ENCODE data around the gene VPS37B. TPM values are rescaled to one million over a fixed set of nuclear protein-coding genes. Genes with fewer than 3 reads are reported as not detected.

The VPS37B gene
- total RNA-seq, 6 experiments from 2014 or later: 26.4 to 33.1 (median 28.1) TPM

DNA sequence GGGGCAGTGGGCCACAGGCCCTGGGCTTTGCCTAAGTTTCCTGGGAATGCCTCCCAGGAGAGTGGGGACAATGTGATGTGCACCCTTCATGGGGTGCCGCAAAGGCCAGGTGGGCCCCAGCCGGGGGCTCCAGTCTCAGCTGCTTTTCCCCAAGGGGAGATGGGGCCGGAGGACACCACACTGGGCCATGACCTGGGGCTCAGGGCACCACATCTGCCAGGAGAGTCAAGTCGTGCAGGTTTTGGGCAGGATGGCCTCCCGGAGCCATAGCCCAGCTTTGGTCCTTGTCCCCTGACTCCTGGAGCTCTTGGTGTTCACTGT lies 48.4 kb downstream of the VPS37B start:
- Mint-ChIP-seq H3K36me3 (ENCODE audit: low read depth) (no peaks in the 10 kb centered on the region), H3K27me3 (ENCODE audit: insufficient read depth) (peaks cover 2% of the 10 kb centered on the region), H3K4me1 (ENCODE audit: low read depth) (peaks cover 11% of the 10 kb centered on the region), H3K9me3 (no peaks in the 10 kb centered on the region), H3K27ac (no peak overlapping the region), H3K4me3 (no peak overlapping the region)
- TF ChIP-seq, protein P1, sequence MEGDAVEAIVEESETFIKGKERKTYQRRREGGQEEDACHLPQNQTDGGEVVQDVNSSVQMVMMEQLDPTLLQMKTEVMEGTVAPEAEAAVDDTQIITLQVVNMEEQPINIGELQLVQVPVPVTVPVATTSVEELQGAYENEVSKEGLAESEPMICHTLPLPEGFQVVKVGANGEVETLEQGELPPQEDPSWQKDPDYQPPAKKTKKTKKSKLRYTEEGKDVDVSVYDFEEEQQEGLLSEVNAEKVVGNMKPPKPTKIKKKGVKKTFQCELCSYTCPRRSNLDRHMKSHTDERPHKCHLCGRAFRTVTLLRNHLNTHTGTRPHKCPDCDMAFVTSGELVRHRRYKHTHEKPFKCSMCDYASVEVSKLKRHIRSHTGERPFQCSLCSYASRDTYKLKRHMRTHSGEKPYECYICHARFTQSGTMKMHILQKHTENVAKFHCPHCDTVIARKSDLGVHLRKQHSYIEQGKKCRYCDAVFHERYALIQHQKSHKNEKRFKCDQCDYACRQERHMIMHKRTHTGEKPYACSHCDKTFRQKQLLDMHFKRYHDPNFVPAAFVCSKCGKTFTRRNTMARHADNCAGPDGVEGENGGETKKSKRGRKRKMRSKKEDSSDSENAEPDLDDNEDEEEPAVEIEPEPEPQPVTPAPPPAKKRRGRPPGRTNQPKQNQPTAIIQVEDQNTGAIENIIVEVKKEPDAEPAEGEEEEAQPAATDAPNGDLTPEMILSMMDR (IDR thresholded peaks at IDR 0.05): no peak
- DNase-seq: no peak

DNA sequence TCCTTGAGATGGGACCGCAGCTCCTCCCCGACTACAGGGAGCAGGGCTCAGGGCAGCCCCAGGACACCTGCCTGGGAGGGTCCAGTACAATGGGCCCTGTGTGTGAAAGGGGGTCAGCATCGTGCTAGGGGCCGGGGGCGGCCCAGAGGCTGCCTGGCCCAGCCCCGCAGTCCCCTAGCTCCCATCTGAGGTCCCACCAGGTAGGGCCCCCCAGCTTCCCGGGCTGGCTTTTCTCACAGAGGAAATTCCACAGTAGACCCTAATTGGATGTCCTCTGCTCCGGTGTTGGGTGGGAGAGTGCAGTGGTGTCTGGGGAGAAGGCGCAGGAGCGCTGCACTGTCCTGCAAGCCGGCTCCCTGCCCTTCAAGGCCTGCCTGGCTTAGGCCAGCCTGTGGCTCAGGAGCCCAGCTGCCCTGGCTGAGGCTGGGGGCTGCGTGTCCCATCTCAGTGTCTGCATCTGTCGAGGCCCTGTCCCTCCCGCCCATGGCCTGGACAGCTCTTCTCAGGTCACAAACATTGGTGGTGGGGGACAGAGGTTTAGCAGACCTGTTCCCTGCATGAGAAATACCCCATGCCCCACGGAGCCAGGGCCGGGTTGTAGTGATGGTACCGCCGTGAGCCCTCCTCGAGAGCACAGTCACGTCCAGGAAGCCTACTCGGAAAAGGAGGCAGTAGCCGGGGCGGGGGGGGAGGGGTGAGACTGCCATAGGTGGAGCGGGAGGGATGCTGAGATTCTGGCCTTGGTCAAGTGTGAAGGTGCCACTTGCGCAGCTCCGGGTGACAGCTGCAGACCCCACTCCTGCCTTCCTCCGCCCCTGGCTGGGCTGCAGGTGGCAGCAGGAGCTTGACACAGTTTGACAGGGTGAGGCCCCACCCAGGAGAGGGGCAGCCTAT lies 49.1 kb downstream of the VPS37B start:
- H3K27ac Mint-ChIP-seq: no peak overlapping the region

DNA sequence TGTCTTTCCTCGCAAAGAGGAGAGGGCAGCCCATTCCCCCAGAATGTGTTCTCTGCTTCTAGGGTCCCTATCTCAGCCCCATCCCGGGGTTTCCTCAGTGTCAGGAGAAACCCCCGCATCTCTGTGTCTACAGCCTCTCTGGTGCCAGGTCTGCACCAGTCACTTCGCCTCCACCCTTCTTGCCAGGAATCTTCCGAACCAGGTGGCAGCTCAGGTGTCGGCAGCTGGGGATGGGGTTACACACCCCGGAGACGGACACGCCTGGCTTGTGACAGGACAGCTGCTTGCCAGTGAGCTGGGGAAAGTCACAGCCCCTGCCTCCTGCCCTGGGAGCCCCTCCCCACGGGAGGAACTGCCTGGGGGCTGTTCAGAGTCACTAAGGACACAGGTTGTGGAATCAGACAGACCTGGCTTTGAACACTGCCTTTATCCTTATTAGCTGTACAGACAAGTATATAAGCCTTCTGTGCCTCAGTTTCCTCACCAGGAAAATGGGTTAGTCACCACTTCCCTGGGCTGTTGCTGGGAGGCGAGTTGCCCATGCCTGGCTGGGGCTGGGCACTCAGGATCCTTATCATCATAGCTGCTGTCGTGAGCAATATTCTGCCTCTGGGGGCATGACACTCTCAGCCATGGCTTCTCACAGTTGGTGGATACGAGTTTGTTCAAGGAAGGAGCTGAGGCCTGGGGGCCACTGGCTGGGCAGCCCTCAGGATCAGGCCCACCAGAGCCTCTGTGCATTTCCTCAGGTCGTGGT lies 49.9 kb downstream of the VPS37B start:
- Mint-ChIP-seq H3K27ac (no peak overlapping the region), H3K27me3 (ENCODE audit: insufficient read depth) (peaks cover 2% of the 10 kb centered on the region), H3K9me3 (no peaks in the 10 kb centered on the region), H3K4me1 (ENCODE audit: low read depth) (peaks cover 15% of the 10 kb centered on the region), H3K36me3 (ENCODE audit: low read depth) (no peaks in the 10 kb centered on the region), H3K4me3 (no peak overlapping the region)
- TF ChIP-seq, protein P1 (IDR thresholded peaks at IDR 0.05): no peak
- no peak for DNase-seq

More for the DNA sequence above, 49.1 kb downstream of the VPS37B start:
- no peak for DNase-seq
- Mint-ChIP-seq H3K4me1 (ENCODE audit: low read depth) (peaks cover 11% of the 10 kb centered on the region), H3K36me3 (ENCODE audit: low read depth) (no peaks in the 10 kb centered on the region), H3K9me3 (no peaks in the 10 kb centered on the region), H3K27me3 (ENCODE audit: insufficient read depth) (peaks cover 2% of the 10 kb centered on the region), H3K4me3 (no peak overlapping the region)
- TF ChIP-seq, protein P1 (IDR thresholded peaks at IDR 0.05): no peak

DNA sequence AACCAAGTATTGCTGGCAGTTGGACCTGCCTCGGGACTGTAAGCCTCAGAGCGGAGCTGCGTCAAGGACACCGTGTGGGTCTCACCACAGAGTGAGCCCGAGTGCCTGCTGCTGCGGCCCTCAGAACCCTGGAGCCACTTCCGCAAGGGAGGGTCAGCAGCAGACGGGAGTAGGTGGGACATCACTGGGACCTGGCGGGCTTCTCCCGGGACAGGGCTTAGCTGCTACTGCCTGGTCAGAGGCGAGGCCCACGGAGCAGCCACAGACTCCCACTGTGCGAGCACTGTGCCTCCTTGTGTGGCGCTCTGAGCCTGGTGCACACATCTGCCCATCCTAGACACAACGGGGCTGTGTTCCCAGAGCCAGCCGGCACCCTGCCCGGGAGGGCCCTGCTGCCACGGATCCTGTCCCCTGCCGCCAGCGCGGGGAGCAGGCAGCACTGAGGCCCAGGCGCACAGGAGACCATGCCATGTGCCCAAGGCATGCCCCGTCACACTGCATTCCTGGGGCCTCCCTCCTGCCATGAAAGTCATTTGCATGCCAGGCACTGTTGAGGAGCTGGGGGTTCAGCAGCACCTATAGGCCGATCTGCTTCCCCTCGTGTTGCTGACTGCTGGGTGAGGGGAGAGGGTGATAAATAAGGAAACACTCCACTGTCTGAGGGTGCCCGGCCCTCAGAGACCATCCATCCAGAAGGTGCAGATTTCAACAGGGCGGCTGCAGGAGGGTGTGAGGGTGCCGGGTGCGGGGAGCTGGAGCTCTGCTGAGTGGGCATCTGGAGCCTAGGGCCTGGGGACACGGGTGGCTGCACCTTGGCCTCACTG lies 50.7 kb downstream of the VPS37B start:
- TF ChIP-seq, protein P1 (IDR thresholded peaks at IDR 0.05): no peak
- no peak for DNase-seq
- Mint-ChIP-seq H3K27ac (no peak overlapping the region), H3K9me3 (no peaks in the 10 kb centered on the region), H3K36me3 (ENCODE audit: low read depth) (no peaks in the 10 kb centered on the region), H3K27me3 (ENCODE audit: insufficient read depth) (peaks cover 3% of the 10 kb centered on the region), H3K4me1 (ENCODE audit: low read depth) (peaks cover 23% of the 10 kb centered on the region), H3K4me3 (no peak overlapping the region)

DNA sequence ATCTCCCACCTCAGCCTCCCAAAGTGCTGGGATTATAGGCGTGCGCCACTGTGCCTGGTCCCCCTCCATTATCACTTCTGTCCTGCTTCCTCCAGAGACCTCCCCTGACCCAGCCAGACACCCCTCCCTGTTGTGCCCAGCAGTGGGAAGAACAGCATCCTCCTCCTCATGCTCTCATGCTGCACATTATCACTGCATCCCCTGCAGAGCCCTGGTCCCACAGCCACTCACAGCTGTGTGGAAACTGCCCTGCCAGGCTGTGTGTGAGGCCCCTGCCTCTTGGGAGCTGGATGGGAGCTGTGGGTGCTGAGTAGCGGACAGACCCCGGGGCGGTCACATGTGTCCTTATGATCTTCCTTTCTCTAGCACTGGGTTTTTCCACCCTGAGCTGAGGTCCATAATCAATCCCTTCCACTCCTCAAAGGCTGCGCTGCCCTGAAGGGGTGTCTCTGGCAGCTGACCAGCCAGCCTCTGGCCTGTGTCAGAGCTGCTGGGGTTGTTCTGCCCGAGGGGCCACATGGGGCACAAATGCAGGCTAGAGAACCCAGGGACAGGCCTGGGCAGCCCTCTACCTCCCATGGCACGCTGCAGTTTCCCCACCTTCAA lies 51.5 kb downstream of the VPS37B start:
- peaks cover 28% of the 10 kb centered on the region for H3K4me1 Mint-ChIP-seq (ENCODE audit: low read depth)
- no peak overlapping the region for H3K27ac Mint-ChIP-seq
- TF ChIP-seq, protein P1 (IDR thresholded peaks at IDR 0.05): no peak
- H3K36me3 Mint-ChIP-seq (ENCODE audit: low read depth): no peaks in the 10 kb centered on the region
- H3K9me3 Mint-ChIP-seq: no peaks in the 10 kb centered on the region
- no peak overlapping the region for H3K4me3 Mint-ChIP-seq
- no peak for DNase-seq
- peaks cover 3% of the 10 kb centered on the region for H3K27me3 Mint-ChIP-seq (ENCODE audit: insufficient read depth)
